ENCODE results near the gene EVA1A. TPM values are rescaled to one million over a fixed set of nuclear protein-coding genes. Genes with fewer than 3 reads are reported as not detected.

EVA1A gene
- total and polyA plus RNA-seq, 4 donors, result 45.7 to 206 (median 100) TPM

DNA sequence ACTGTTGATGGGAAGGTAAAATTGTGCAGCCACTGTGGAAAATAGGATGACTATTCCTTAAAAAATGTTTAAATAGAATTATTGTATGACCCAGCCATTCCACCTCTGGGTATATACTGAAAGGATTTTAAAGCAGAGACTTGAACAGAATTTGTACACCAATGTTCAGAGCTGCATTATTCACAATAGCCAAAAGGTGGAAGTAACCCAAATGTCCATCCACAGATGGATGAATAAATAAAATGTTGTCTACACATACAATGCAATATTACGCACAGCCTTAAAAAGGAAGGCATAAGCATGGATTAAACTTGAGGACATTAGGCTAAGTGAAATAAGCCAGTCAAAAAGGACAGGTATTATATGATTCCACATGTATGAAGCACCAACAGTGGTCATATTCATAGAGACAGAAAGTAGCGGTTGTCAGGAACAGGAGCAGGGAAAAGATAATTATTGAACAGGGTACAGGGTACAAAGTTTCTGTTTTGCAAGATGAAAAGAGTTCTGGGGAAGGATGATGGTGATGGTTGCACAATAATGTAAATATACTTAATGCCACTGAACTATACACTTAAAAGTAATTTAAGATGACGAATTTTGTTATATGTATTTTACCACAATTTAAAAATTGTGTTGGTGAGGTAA is 39.4 kb downstream of the EVA1A start:
- peak overlapping the region; percentile 79 to 85 for H3K27ac ChIP-seq (ENCODE audit: low read depth in 1 of 2, low read length in 2 of 2)
- no peak overlapping the region for H3K4me3 ChIP-seq (ENCODE audit: low read depth in 1 of 3, low read length in 3 of 3)
- TF ChIP-seq, protein P1, sequence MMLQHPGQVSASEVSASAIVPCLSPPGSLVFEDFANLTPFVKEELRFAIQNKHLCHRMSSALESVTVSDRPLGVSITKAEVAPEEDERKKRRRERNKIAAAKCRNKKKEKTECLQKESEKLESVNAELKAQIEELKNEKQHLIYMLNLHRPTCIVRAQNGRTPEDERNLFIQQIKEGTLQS (IDR thresholded peaks at IDR 0.05), result peak; percentile 58
- peak; percentile 84 to 91 for TF ChIP-seq RXRA (IDR thresholded peaks at IDR 0.05)
- TF ChIP-seq RAD21 (IDR thresholded peaks at IDR 0.05), result peak; percentile 15 to 45
- peak; percentile 80 for TF ChIP-seq HNF4G (IDR thresholded peaks at IDR 0.05)
- peak; percentile 96 to 97 for TF ChIP-seq HNF4A (conservative IDR thresholded peaks at IDR 0.05)
- peak; percentile 86 for TF ChIP-seq SP1 (IDR thresholded peaks at IDR 0.05)
- TF ChIP-seq YY1 (IDR thresholded peaks at IDR 0.05), result peak; percentile 71
- TF ChIP-seq, protein P2, sequence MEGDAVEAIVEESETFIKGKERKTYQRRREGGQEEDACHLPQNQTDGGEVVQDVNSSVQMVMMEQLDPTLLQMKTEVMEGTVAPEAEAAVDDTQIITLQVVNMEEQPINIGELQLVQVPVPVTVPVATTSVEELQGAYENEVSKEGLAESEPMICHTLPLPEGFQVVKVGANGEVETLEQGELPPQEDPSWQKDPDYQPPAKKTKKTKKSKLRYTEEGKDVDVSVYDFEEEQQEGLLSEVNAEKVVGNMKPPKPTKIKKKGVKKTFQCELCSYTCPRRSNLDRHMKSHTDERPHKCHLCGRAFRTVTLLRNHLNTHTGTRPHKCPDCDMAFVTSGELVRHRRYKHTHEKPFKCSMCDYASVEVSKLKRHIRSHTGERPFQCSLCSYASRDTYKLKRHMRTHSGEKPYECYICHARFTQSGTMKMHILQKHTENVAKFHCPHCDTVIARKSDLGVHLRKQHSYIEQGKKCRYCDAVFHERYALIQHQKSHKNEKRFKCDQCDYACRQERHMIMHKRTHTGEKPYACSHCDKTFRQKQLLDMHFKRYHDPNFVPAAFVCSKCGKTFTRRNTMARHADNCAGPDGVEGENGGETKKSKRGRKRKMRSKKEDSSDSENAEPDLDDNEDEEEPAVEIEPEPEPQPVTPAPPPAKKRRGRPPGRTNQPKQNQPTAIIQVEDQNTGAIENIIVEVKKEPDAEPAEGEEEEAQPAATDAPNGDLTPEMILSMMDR (IDR thresholded peaks at IDR 0.05; ENCODE audit: low read depth, low read length, missing input control), result no peak
- no peak for TF ChIP-seq TAF1 (conservative IDR thresholded peaks at IDR 0.05)
- TF ChIP-seq, protein P3, sequence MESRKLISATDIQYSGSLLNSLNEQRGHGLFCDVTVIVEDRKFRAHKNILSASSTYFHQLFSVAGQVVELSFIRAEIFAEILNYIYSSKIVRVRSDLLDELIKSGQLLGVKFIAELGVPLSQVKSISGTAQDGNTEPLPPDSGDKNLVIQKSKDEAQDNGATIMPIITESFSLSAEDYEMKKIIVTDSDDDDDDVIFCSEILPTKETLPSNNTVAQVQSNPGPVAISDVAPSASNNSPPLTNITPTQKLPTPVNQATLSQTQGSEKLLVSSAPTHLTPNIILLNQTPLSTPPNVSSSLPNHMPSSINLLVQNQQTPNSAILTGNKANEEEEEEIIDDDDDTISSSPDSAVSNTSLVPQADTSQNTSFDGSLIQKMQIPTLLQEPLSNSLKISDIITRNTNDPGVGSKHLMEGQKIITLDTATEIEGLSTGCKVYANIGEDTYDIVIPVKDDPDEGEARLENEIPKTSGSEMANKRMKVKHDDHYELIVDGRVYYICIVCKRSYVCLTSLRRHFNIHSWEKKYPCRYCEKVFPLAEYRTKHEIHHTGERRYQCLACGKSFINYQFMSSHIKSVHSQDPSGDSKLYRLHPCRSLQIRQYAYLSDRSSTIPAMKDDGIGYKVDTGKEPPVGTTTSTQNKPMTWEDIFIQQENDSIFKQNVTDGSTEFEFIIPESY (IDR thresholded peaks at IDR 0.05), result peak; percentile 75
- TF ChIP-seq, protein P4, sequence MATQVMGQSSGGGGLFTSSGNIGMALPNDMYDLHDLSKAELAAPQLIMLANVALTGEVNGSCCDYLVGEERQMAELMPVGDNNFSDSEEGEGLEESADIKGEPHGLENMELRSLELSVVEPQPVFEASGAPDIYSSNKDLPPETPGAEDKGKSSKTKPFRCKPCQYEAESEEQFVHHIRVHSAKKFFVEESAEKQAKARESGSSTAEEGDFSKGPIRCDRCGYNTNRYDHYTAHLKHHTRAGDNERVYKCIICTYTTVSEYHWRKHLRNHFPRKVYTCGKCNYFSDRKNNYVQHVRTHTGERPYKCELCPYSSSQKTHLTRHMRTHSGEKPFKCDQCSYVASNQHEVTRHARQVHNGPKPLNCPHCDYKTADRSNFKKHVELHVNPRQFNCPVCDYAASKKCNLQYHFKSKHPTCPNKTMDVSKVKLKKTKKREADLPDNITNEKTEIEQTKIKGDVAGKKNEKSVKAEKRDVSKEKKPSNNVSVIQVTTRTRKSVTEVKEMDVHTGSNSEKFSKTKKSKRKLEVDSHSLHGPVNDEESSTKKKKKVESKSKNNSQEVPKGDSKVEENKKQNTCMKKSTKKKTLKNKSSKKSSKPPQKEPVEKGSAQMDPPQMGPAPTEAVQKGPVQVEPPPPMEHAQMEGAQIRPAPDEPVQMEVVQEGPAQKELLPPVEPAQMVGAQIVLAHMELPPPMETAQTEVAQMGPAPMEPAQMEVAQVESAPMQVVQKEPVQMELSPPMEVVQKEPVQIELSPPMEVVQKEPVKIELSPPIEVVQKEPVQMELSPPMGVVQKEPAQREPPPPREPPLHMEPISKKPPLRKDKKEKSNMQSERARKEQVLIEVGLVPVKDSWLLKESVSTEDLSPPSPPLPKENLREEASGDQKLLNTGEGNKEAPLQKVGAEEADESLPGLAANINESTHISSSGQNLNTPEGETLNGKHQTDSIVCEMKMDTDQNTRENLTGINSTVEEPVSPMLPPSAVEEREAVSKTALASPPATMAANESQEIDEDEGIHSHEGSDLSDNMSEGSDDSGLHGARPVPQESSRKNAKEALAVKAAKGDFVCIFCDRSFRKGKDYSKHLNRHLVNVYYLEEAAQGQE (IDR thresholded peaks at IDR 0.05), result peak; percentile 66
- TF ChIP-seq FOXA1 (IDR thresholded peaks at IDR 0.05), result no peak
- no peak for TF ChIP-seq EGR1 (IDR thresholded peaks at IDR 0.05; ENCODE audit: low read depth in 2 of 2)
- no peak for TF ChIP-seq NR2F2 (IDR thresholded peaks at IDR 0.05)
- peak; percentile 23 to 73 for TF ChIP-seq JUND (IDR thresholded peaks at IDR 0.05)
- TF ChIP-seq, protein P5, sequence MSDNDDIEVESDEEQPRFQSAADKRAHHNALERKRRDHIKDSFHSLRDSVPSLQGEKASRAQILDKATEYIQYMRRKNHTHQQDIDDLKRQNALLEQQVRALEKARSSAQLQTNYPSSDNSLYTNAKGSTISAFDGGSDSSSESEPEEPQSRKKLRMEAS (IDR thresholded peaks at IDR 0.05), result peak; percentile 65
- no peak for TF ChIP-seq GABPA (IDR thresholded peaks at IDR 0.05 in 1 of 2, conservative IDR thresholded peaks at IDR 0.05 in 1 of 2)
- TF ChIP-seq FOXA2 (IDR thresholded peaks at IDR 0.05), result peak; percentile 71
- WGBS, result 40% methylated on average over 3 of the region's 3 CpGs
- peak overlapping the region in 1 of 2 donors; percentile 67 for H3K9ac ChIP-seq (ENCODE audit: low read depth in 1 of 2, low read length in 2 of 2)
- H3K4me1 ChIP-seq (ENCODE audit: control insufficient read depth in 4 of 4, insufficient read depth in 4 of 4, low read length in 3 of 4), result peaks cover 8 to 55% (median 43%) of the 10 kb centered on the region in 4 donors
- no peaks in the 10 kb centered on the region for H3K9me3 ChIP-seq (ENCODE audit: control insufficient read depth in 4 of 4, low read length in 3 of 4)
- DNase-seq (ENCODE audit: low spot score), result no peak
- no peaks in the 10 kb centered on the region for H3K36me3 ChIP-seq (ENCODE audit: control insufficient read depth in 4 of 4, insufficient read depth in 3 of 4, low read depth in 1 of 4, low read length in 3 of 4)
- H3K27me3 ChIP-seq (ENCODE audit: control insufficient read depth in 4 of 4, insufficient read depth in 4 of 4, low read length in 3 of 4), result no peaks in the 10 kb centered on the region
